Occipital lobe (tissue), 2 donors: ENCODE data around the gene KRTAP10-9. TPM values are rescaled to one million over a fixed set of nuclear protein-coding genes. Genes with fewer than 3 reads are reported as not detected.
"Not testable (repeated sequence)": the region's sequence is repeated elsewhere in the genome, so short reads cannot be mapped to it uniquely, and the experiment has no call there.

Experiments
- DNase-seq: peaks from one replicate; lab custom pipeline; 2025; lab: John Stamatoyannopoulos, UW
- total RNA-seq: library from RNA; depleted of rRNA; stranded (reverse); fragments of >200 nt; gene quantifications from one replicate; pipeline ENCODE4 v1.2.3, GENCODE V29; 2014

KRTAP10-9 gene, protein sequence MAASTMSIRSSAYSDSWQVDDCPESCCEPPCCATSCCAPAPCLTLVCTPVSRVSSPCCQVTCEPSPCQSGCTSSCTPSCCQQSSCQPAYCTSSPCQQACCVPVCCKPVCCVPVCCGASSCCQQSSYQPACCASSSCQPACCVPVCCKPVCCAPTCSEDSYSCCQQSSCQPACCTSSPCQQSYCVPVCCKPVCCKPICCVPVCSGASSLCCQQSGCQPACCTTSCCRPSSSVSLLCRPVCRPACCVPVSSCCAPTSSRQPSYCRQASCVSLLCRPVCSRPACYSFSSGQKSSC
- total RNA-seq = not detected

- DNase-seq = no peak
Observed at GRCh38 chr21:44626673-44627143, at the start of gene KRTAP10-9. KRTAP10-9 (plus strand) TSS chr21:44627093; CDS start chr21:44627172, 79 bp downstream.

- DNase-seq = no peak
Observed at GRCh38 chr21:44578371-44579055, 48.4 kb upstream of the KRTAP10-9 start.

DNA sequence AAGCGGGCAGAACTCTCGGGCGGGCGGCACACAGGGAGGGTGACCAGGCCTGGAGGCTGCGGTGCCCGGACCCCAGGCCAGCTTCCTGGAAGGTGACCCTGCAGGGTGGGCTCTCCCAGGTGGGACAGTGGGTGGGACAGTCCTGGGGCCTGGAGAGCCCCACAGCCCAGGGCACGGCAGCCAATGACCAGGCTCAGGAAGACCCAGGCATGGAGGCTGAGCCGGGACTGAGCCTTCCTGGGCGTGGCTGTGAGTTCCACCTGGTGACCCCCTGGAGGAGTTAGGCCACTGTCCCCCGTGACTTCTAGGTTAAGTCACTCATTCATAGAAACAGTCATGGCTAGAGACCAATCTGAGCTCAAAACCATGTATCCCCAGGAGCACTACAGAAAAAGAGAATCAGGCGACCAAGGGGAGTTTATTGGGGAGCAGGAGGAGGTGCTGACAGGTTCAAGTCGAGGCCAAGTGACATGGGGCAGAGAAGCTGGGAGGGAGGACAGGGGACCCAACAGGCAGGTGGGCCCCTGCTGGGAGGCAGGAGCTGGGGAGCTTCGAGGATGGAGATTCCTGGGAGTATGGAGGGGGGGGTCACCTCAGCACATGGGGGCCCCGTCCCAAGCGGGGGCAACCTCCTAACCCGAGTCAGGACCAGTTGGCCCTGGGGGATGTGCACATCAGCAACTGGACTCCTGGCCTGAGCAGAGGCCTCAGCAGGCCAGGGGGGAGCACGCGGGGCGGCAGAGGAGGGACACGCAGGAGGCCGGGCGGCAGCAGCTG is 47.6 kb upstream of the KRTAP10-9 start:
- no peak for DNase-seq

- no peak for DNase-seq
Observed at GRCh38 chr21:44579833-44580144, 47.1 kb upstream of the KRTAP10-9 start.

- not testable (repeated sequence) for DNase-seq
Observed at GRCh38 chr21:44580231-44580821, 46.6 kb upstream of the KRTAP10-9 start, which contains the start of gene KRTAP10-5. KRTAP10-5 (minus strand) TSS chr21:44580604; CDS start chr21:44580578, 26 bp downstream.

GRCh38 chr21:44581158-44581557 is 45.7 kb upstream of the KRTAP10-9 start:
- no peak for DNase-seq

DNA sequence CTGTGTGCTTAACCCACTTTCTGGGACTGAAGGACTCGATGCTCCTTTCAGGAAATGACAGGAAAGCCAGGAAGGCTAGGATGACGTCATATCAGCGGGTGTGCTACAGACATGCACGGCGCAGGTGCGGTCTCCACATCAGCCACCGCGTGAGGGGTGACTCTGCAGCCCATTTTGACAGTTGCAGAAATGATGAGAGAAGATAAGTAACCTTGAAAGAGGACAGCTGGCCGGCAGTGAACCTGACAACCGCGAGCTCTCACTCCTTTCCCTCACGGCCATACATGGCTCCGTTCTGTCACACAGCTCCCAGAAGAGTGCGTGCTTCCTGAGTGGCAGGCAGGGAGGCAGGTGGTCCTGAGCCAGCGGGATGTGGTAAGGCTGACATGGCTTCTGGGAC is 44.8 kb upstream of the KRTAP10-9 start:
- no peak for DNase-seq

DNA sequence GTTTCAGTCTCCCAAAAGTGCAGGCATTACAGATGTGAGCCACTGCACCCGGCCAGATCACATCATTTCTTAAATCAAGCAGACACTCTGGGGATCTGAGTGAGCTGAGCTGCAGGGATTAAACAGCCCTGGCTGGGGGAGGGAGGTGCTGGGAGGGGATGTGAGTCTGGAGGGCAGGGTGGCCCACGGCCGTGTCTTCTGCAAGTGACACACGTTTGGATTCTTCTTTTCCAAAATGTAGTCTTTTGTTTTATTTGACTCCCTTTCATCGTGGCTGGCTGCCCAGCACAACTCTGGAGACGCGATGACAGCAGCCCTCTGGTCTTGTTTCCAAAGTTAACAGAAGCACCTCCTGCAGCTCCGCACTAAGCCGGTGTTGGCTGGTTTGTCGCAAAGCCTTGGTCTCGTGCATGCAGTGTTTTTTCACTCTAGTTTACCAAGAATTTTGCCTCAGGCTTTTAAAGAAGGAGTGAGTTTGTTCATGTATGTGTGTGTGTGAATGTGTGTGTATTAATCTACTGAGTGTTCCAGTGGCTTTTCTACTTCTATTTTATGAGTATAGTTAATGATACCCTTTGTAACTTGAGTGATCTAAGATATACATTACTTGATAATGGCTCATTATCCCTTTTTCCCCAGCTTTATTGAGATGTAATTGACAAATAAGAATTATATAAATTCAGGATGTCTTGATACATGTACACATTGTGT is 43.6 kb upstream of the KRTAP10-9 start:
- DNase-seq = no peak

- no peak for DNase-seq
Observed at GRCh38 chr21:44583800-44584147, 43.1 kb upstream of the KRTAP10-9 start.

- DNase-seq = no peak
Observed at GRCh38 chr21:44585892-44586291, 41.0 kb upstream of the KRTAP10-9 start.

DNA sequence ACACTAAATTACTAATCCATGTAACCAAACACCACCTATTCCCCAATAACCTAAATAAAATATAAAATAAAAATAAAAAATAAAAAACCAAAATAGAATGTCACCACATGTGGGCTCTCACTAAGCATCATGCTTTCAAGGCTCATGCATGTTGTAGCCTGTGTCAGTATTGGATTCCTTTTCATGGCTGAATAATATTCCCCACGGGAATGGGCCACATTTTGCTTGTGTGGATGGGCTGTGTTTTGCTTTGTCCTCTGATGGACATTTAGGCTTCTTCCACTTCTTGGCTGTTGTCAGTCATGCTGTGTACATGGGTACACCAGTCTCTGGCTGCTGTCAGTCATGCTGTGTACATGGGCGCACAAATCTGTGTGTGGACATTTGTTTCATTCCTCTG is 37.8 kb upstream of the KRTAP10-9 start:
- no peak for DNase-seq

- DNase-seq = no peak
Observed at GRCh38 chr21:44589586-44590305, 37.1 kb upstream of the KRTAP10-9 start.

DNA sequence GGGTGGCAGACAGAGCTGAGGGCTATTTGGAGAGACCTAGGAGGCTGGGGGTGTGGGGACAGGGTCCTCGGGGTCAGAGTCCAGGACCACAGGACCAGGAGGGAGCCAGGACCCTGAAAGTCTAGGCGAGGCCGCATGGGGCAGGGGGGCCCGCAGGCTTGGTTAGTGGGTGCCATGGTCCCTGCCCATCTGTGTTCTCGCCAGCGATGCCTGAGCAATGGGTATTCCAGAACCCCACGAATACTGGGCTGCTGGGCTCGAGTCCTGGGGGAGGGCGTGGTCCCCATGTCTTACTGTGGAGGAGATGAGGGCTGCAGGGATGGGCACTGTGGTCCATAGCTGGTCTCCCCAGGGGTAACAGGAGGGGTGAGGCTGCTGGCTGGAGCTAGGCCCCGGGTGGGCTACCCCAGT is 36.6 kb upstream of the KRTAP10-9 start:
- no peak for DNase-seq

DNA sequence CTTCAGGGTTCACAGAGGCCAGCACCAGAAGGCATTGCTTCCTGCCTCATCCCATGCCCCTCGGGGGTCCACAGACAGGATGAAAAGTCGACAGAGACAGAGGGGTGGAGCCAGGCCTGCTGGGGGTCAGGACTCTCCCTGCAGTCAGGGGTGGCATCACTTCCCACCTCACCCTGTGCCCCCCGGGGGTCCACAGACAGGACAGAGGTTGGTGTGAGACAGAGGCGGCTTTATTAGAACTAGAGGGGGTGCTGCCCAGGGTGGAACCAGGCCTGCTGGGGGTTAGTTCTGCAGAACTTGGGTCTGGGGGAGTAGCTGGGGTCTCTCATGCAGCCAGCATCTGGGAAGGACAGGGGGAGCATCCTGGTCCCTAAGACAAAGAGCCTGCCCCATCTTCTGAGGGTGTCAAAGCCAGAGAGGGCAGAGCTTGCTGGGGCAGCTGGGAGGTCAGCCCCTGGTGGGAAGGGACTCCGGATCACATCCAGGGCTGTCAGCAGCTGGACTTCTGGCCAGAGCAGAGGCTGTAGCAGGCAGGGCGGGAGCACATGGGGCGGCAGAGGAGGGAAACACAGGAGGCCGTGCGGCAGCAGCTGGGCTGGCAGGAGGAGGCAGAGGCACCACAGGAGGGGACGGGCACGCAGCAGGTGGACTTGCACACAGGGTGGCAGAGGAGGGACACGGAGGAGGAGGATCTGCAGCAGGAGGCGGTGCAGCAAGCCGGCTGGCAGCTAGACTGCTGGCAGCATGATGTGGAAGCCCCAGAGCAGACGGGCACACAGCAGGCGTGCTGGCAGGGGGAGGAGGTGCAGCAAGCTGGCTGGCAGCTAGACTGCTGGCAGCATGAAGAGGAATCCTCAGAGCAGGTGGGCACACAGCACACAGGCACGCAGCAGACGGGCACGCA is 35.7 kb upstream of the KRTAP10-9 start:
- DNase-seq = not testable (repeated sequence)

- DNase-seq = not testable (repeated sequence)
Observed at GRCh38 chr21:44591801-44592130, 35.1 kb upstream of the KRTAP10-9 start.

GRCh38 chr21:44592446-44593311 is 34.2 kb upstream of the KRTAP10-9 start, which contains the start of gene KRTAP10-6:
KRTAP10-6 (minus strand) TSS chr21:44592505; CDS start chr21:44592484, 21 bp downstream.
- DNase-seq = no peak

GRCh38 chr21:44593598-44594405 is 33.1 kb upstream of the KRTAP10-9 start:
- no peak for DNase-seq
